Measurements from ENCODE around the gene KRT14.

KRT14 gene

GRCh38 chr17:41555105-41555887 is 31.4 kb downstream of the KRT14 start:
- Histone ChIP-seq H3K27me3 (ENCODE audit: insufficient read depth, low read length, poor library complexity) (peaks cover 11% of the 10 kb centered on the region), H3K9ac (ENCODE audit: low read depth, low read length) (no peak overlapping the region), H4K20me1 (ENCODE audit: insufficient read depth, low read length) (no peaks in the 10 kb centered on the region), H3K79me2 (ENCODE audit: insufficient read depth, low read length) (no peaks in the 10 kb centered on the region), H3K9me3 (ENCODE audit: insufficient read depth, low read length, severe bottlenecking) (no peaks in the 10 kb centered on the region), H2AFZ (ENCODE audit: low read depth, low read length) (no peak overlapping the region), H3K4me3 (ENCODE audit: low read depth in 1 of 2, low read length in 2 of 2) (no peak overlapping the region), H3K4me1 (ENCODE audit: insufficient read depth, low read length) (no peaks in the 10 kb centered on the region), H3K27ac (ENCODE audit: low read length) (no peak overlapping the region), H3K36me3 (ENCODE audit: insufficient read depth, low read length) (no peaks in the 10 kb centered on the region), H3K4me2 (ENCODE audit: insufficient read depth, low read length) (no peak overlapping the region)
- no peak for ATAC-seq (ENCODE audit: insufficient read depth, low read depth)
- TF ChIP-seq EZH2 (IDR thresholded peaks at IDR 0.05; ENCODE audit: borderline replicate concordance, low read depth, low read length, severe bottlenecking) (no peak), CTCF (IDR thresholded peaks at IDR 0.05; ENCODE audit: borderline replicate concordance, extremely low read depth, low read length, poor library complexity, severe bottlenecking) (no peak)
- no peak for DNase-seq

GRCh38 chr17:41553987-41554680 is 32.6 kb downstream of the KRT14 start:
- Histone ChIP-seq H3K79me2 (ENCODE audit: insufficient read depth, low read length) (no peaks in the 10 kb centered on the region), H3K4me3 (ENCODE audit: low read depth in 1 of 2, low read length in 2 of 2) (no peak overlapping the region), H3K27me3 (ENCODE audit: insufficient read depth, low read length, poor library complexity) (peaks cover 11% of the 10 kb centered on the region), H3K36me3 (ENCODE audit: insufficient read depth, low read length) (no peaks in the 10 kb centered on the region), H2AFZ (ENCODE audit: low read depth, low read length) (no peak overlapping the region), H3K27ac (ENCODE audit: low read length) (no peak overlapping the region), H3K9ac (ENCODE audit: low read depth, low read length) (no peak overlapping the region), H3K4me2 (ENCODE audit: insufficient read depth, low read length) (no peak overlapping the region), H3K4me1 (ENCODE audit: insufficient read depth, low read length) (peaks cover under 1% of the 10 kb centered on the region; the same call in 1 of the 2 replicates), H3K9me3 (ENCODE audit: insufficient read depth, low read length, severe bottlenecking) (no peaks in the 10 kb centered on the region), H4K20me1 (ENCODE audit: insufficient read depth, low read length) (no peaks in the 10 kb centered on the region; the same call in 1 of the 2 replicates)
- DNase-seq (no peak), ATAC-seq (ENCODE audit: insufficient read depth, low read depth) (no peak)
- TF ChIP-seq CTCF (IDR thresholded peaks at IDR 0.05; ENCODE audit: borderline replicate concordance, extremely low read depth, low read length, poor library complexity, severe bottlenecking) (no peak), EZH2 (IDR thresholded peaks at IDR 0.05; ENCODE audit: borderline replicate concordance, low read depth, low read length, severe bottlenecking) (no peak)

- DNase-seq = no peak
These were observed 33.5 kb downstream of the KRT14 start for GRCh38 chr17:41553176-41553575.

More at GRCh38 chr17:41553176-41553575, 33.5 kb downstream of the KRT14 start:
- TF ChIP-seq CTCF (IDR thresholded peaks at IDR 0.05; ENCODE audit: borderline replicate concordance, extremely low read depth, low read length, poor library complexity, severe bottlenecking) = no peak
- no peak for TF ChIP-seq EZH2 (IDR thresholded peaks at IDR 0.05; ENCODE audit: borderline replicate concordance, low read depth, low read length, severe bottlenecking)
- Histone ChIP-seq H4K20me1 (ENCODE audit: insufficient read depth, low read length) (no peaks in the 10 kb centered on the region; the same call in 1 of the 2 replicates), H3K27me3 (ENCODE audit: insufficient read depth, low read length, poor library complexity) (peaks cover 11% of the 10 kb centered on the region), H3K9me3 (ENCODE audit: insufficient read depth, low read length, severe bottlenecking) (no peaks in the 10 kb centered on the region), H3K4me2 (ENCODE audit: insufficient read depth, low read length) (no peak overlapping the region), H2AFZ (ENCODE audit: low read depth, low read length) (no peak overlapping the region), H3K27ac (ENCODE audit: low read length) (no peak overlapping the region), H3K79me2 (ENCODE audit: insufficient read depth, low read length) (no peaks in the 10 kb centered on the region), H3K9ac (ENCODE audit: low read depth, low read length) (no peak overlapping the region), H3K36me3 (ENCODE audit: insufficient read depth, low read length) (no peaks in the 10 kb centered on the region), H3K4me1 (ENCODE audit: insufficient read depth, low read length) (peaks cover 3% of the 10 kb centered on the region; the same call in 1 of the 2 replicates), H3K4me3 (ENCODE audit: low read depth in 1 of 2, low read length in 2 of 2) (no peak overlapping the region)
- no peak for ATAC-seq (ENCODE audit: insufficient read depth, low read depth)
